CD4-positive, alpha-beta memory T cell (primary cell): Measurements from ENCODE around the gene CTNND2. TPM values are rescaled to one million over a fixed set of nuclear protein-coding genes. Genes with fewer than 3 reads are reported as not detected.
"Not testable (repeated sequence)": the region's sequence is repeated elsewhere in the genome, so short reads cannot be mapped to it uniquely, and the experiment has no call there.

Experiments
- CTCF ChIA-PET: fragments of 350-600 bp; sonication (Branson Sonifier 250); formaldehyde crosslinking; loops from one replicate; lab custom pipeline; 2021; ENCODE audit warnings: inconsistent platforms; ENCODE audit not compliant: partially characterized antibody; lab: Charles Lee
- POLR2A ChIA-PET: fragments of 350-600 bp; sonication (Branson Sonifier 250); formaldehyde crosslinking; loops from one replicate; lab custom pipeline; 2021; ENCODE audit not compliant: partially characterized antibody; lab: Charles Lee
- DNase-seq, 5 donors: peaks; one replicate each; pipeline versions ENCODE4 v3.0.0 to v3.0.0-alpha.2; 2020 to 2022; ENCODE audit warnings: mixed read lengths in 1 of 5
- H3K27ac ChIP-seq: one replicate; pipeline ENCODE4 v1.7.0; 2013; ENCODE audit warnings: low read depth, low read length
- H3K27me3 ChIP-seq: 2 replicates; pipeline ENCODE4 v1.7.0; 2013; ENCODE audit warnings: mild to moderate bottlenecking, low read length, moderate library complexity; ENCODE audit not compliant: insufficient read depth
- H3K36me3 ChIP-seq: 2 replicates; pipeline ENCODE4 v1.7.0; 2013; ENCODE audit warnings: mild to moderate bottlenecking, low read length, moderate library complexity; ENCODE audit not compliant: insufficient read depth
- H3K4me1 ChIP-seq: 2 replicates; pipeline ENCODE4 v1.7.0; 2013; ENCODE audit warnings: mild to moderate bottlenecking, low read length, moderate library complexity; ENCODE audit not compliant: insufficient read depth
- H3K4me3 ChIP-seq, 2 donors: one replicate each; pipeline ENCODE4 v1.7.0; 2013; ENCODE audit warnings: low read length in 2 of 2, mild to moderate bottlenecking in 1 of 2
- H3K9me3 ChIP-seq, 2 donors: one replicate each; pipeline ENCODE4 v1.7.0; 2013; ENCODE audit warnings: low read length in 2 of 2, control low read depth in 1 of 2; ENCODE audit not compliant: control insufficient read depth in 1 of 2
- H3K27ac Mint-ChIP-seq, 7 donors: one replicate each; pipeline ENCODE4 v1.8.0; 2020 to 2021; ENCODE audit warnings: mixed read lengths in 7 of 7, mild to moderate bottlenecking in 6 of 7, inconsistent platforms in 3 of 7, moderate library complexity in 3 of 7
- H3K27me3 Mint-ChIP-seq, 2 donors: one replicate each; pipeline ENCODE4 v1.8.0; 2020 to 2021; ENCODE audit warnings: mixed read lengths in 2 of 2
- H3K36me3 Mint-ChIP-seq, 2 donors: one replicate each; pipeline ENCODE4 v1.8.0; 2020 to 2021; ENCODE audit warnings: mixed read lengths in 2 of 2, inconsistent platforms in 1 of 2, mild to moderate bottlenecking in 1 of 2
- H3K4me1 Mint-ChIP-seq, 4 donors: one replicate each; pipeline ENCODE4 v1.8.0; 2020 to 2021; ENCODE audit warnings: mixed read lengths in 4 of 4, mild to moderate bottlenecking in 1 of 4
- H3K4me3 Mint-ChIP-seq, 8 donors: one replicate each; pipeline ENCODE4 v1.8.0; 2020 to 2021; ENCODE audit warnings: mixed read lengths in 8 of 8, mild to moderate bottlenecking in 7 of 8, moderate library complexity in 6 of 8, inconsistent platforms in 3 of 8
- H3K9me3 Mint-ChIP-seq, 8 donors: one replicate each; pipeline ENCODE4 v1.8.0; 2020 to 2021; ENCODE audit warnings: mixed read lengths in 8 of 8, mild to moderate bottlenecking in 5 of 8, inconsistent platforms in 3 of 8, moderate library complexity in 1 of 8
- intact Hi-C: fragments of 100-400 bp; cut with micrococcal nuclease; formaldehyde crosslinking; loops from one replicate; pipeline ENCODE4 v1.15.1; 2023
- polyA plus RNA-seq, 2 donors: library from polyadenylated mRNA; unstranded; fragments of 300-500 nt; fragmentation: Illumina TruSeq; gene quantifications; one replicate each; pipeline ENCODE4 v1.2.3, GENCODE V29; 2021
- total RNA-seq, 2 experiments: library from RNA; stranded (reverse); gene quantifications; one replicate each; pipeline ENCODE4 v1.2.3, GENCODE V29; 2021

Gene CTNND2
- total and polyA plus RNA-seq, 4 experiments from 2014 or later = 0.65 TPM; not detected in 3

DNA sequence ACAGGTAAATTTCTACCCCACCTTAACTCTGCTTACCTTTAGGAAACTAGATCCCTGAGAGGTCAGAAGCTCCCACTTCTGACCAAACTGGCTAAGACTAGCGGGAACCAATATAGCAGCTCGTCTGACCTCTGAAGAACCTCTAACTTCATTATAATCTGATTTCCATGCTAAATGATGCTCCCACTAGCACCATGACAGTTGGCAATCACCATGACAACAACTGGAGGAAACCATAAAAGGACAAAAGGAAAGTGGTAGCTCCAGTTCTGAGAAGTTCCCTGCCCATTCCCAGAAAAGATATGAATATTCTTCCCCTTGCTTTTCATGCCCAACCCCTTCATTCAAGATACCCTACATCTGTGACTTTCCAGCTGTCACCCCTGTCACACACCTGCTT is 483.3 kb downstream of the CTNND2 start:
- H3K27me3 ChIP-seq = no peaks in the 10 kb centered on the region
- H3K9me3 Mint-ChIP-seq = peaks cover 0 to 9% (median 6%) of the 10 kb centered on the region in 8 donors
- no peak overlapping the region for H3K4me3 ChIP-seq
- no peak overlapping the region for H3K4me3 Mint-ChIP-seq
- H3K27ac ChIP-seq = no peak overlapping the region
- intact Hi-C loops = no loop called here
- no peaks in the 10 kb centered on the region for H3K4me1 ChIP-seq
- H3K9me3 ChIP-seq = no peaks in the 10 kb centered on the region
- POLR2A ChIA-PET = no interaction called here
- peaks cover 0 to 2% of the 10 kb centered on the region in 2 donors for H3K27me3 Mint-ChIP-seq
- H3K4me1 Mint-ChIP-seq = no peaks in the 10 kb centered on the region
- no peaks in the 10 kb centered on the region for H3K36me3 ChIP-seq
- no peak for DNase-seq
- CTCF ChIA-PET = no interaction called here
- no peak overlapping the region for H3K27ac Mint-ChIP-seq
- no peaks in the 10 kb centered on the region for H3K36me3 Mint-ChIP-seq

DNA sequence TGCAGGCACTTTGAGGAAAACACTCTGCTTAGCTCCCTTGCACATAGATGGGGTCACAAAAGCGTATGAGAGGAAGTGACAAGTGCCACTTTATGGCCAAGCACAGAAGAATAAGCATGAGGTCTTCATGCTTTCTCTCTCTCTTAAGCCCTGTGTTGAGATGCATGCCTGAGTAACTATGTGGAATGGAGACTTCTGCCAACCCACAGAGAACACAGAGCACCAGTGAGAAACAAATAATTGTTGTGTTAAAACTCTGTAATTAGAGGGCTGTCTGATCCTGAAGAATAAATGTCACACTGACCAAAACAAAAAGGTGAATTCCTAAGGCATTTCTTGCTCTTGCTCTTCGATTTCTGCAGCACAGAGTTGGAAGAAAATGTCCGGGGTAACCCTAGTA is 488.5 kb downstream of the CTNND2 start:
- Mint-ChIP-seq H3K36me3 (no peaks in the 10 kb centered on the region), H3K4me3 (no peak overlapping the region), H3K27ac (no peak overlapping the region), H3K9me3 (peaks cover 2 to 16% (median 12%) of the 10 kb centered on the region in 8 donors), H3K27me3 (no peaks in the 10 kb centered on the region), H3K4me1 (no peaks in the 10 kb centered on the region)
- H3K27ac ChIP-seq = no peak overlapping the region
- peaks cover 0 to 5% of the 10 kb centered on the region in 2 donors for H3K9me3 ChIP-seq
- H3K27me3 ChIP-seq = no peaks in the 10 kb centered on the region
- intact Hi-C loops = no loop called here
- DNase-seq = no peak
- no peak overlapping the region for H3K4me3 ChIP-seq
- POLR2A ChIA-PET = no interaction called here
- H3K4me1 ChIP-seq = no peaks in the 10 kb centered on the region
- CTCF ChIA-PET = no interaction called here
- no peaks in the 10 kb centered on the region for H3K36me3 ChIP-seq

DNA sequence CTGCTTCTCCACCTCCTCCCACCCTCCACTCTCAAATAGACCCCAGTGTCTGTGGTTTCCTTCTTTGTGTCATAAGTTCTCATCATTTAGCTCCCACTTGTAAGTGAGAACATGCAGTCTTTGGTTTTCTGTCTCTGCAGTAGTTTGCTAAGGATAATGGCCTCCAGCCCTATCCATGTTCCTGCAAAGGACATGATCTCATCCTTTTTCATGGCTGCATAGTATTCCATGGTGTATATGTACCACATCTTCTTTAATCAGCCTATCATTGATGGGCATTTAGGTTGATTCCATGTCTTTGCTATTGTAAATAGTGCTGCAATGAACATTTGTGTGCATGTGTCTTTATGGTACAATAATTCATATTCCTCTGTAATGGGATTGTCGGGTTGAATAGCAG is 489.5 kb downstream of the CTNND2 start:
- H3K36me3 ChIP-seq, H3K4me3 Mint-ChIP-seq, H3K4me1 ChIP-seq, H3K27ac ChIP-seq, H3K36me3 Mint-ChIP-seq, CTCF ChIA-PET, intact Hi-C loops, H3K27ac Mint-ChIP-seq, POLR2A ChIA-PET, H3K4me1 Mint-ChIP-seq, H3K9me3 ChIP-seq, H3K4me3 ChIP-seq, DNase-seq, H3K27me3 Mint-ChIP-seq, H3K27me3 ChIP-seq: not testable (repeated sequence)
- H3K9me3 Mint-ChIP-seq = peaks cover 2 to 16% (median 11%) of the 10 kb centered on the region in 8 donors

- POLR2A ChIA-PET = no interaction called here
- H3K4me3 Mint-ChIP-seq = no peak overlapping the region
- Histone ChIP-seq H3K4me3 (no peak overlapping the region), H3K4me1 (no peaks in the 10 kb centered on the region), H3K27ac (no peak overlapping the region), H3K36me3 (no peaks in the 10 kb centered on the region), H3K9me3 (peaks cover 0 to 5% of the 10 kb centered on the region in 2 donors), H3K27me3 (no peaks in the 10 kb centered on the region)
- H3K36me3 Mint-ChIP-seq = no peaks in the 10 kb centered on the region
- no peak overlapping the region for H3K27ac Mint-ChIP-seq
- no peaks in the 10 kb centered on the region for H3K4me1 Mint-ChIP-seq
- H3K9me3 Mint-ChIP-seq = peaks cover 0 to 15% (median 8%) of the 10 kb centered on the region in 8 donors
- CTCF ChIA-PET = no interaction called here
- H3K27me3 Mint-ChIP-seq = no peaks in the 10 kb centered on the region
- DNase-seq = no peak
- intact Hi-C loops = no loop called here
These were observed 492.6 kb downstream of the CTNND2 start for GRCh38 chr5:11411621-11412020.

DNA sequence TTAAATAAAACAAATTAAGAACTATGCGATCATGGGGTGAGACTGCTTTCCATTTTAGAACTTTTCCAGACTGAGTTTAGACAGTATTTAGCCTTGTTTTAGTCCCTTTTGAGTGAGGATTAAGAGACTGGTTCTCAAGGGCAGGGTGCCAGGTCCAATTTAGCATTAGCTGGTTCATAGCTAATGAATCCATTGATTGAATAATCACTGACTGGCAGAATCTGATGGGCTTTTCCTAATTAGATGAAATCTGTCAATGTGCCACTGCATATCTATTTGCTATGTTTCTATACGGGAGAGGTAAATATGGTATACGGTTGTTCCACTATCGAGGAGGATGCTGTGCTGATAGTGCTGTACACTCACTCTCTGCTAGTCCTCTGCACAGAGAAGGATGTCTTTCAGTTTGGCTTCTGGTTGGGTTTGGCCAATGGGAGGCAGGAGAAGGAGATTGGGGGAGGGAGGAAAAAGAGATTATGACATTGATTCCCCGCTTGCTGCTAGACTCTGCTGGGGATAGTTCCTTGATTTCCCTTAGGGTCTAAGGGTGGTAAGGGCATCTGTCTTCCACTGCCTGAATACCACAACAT is 496.6 kb downstream of the CTNND2 start:
- no peak overlapping the region for H3K27ac ChIP-seq
- Mint-ChIP-seq H3K27me3 (peaks cover 0 to 1% of the 10 kb centered on the region in 2 donors), H3K36me3 (no peaks in the 10 kb centered on the region), H3K9me3 (no peaks in the 10 kb centered on the region), H3K4me3 (no peak overlapping the region), H3K4me1 (no peaks in the 10 kb centered on the region), H3K27ac (no peak overlapping the region)
- intact Hi-C loops = no loop called here
- H3K36me3 ChIP-seq = no peaks in the 10 kb centered on the region
- CTCF ChIA-PET = no interaction called here
- no peaks in the 10 kb centered on the region for H3K9me3 ChIP-seq
- H3K27me3 ChIP-seq = no peaks in the 10 kb centered on the region
- DNase-seq = no peak
- no peak overlapping the region for H3K4me3 ChIP-seq
- H3K4me1 ChIP-seq = no peaks in the 10 kb centered on the region
- POLR2A ChIA-PET = no interaction called here

- Histone ChIP-seq H3K27me3 (no peaks in the 10 kb centered on the region), H3K4me3 (no peak overlapping the region), H3K36me3 (no peaks in the 10 kb centered on the region), H3K27ac (no peak overlapping the region), H3K4me1 (no peaks in the 10 kb centered on the region), H3K9me3 (no peaks in the 10 kb centered on the region)
- Mint-ChIP-seq H3K4me3 (no peak overlapping the region), H3K36me3 (no peaks in the 10 kb centered on the region), H3K9me3 (no peaks in the 10 kb centered on the region), H3K27ac (no peak overlapping the region), H3K4me1 (no peaks in the 10 kb centered on the region), H3K27me3 (peaks cover 0 to 3% of the 10 kb centered on the region in 2 donors)
- ChIA-PET POLR2A (no interaction called here), CTCF (no interaction called here)
- intact Hi-C loops = no loop called here
- no peak for DNase-seq
These were observed 503.9 kb downstream of the CTNND2 start for GRCh38 chr5:11400316-11400715.

DNA sequence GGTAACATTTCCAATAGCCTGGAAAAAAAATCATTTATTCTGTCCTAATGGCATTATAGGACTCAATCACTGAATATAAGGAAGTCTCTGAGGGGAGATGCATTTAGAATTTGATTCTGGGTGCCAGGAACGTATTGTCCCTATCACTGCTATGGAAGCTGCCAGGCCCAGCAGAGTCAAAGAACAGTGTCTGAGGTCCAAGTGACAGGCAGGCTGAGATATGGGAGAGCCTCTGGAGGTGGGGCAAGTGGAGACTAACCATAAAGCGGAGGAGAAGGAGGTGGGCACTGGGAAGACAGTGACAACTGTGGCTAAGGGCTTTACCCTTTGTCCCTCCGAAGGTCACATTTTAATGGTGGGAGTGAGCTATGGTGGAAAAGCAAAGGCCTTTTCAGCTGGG is 505.5 kb downstream of the CTNND2 start:
- H3K4me3 ChIP-seq = no peak overlapping the region
- CTCF ChIA-PET = no interaction called here
- intact Hi-C loops = no loop called here
- no peaks in the 10 kb centered on the region for H3K4me1 ChIP-seq
- no peaks in the 10 kb centered on the region for H3K36me3 ChIP-seq
- Mint-ChIP-seq H3K36me3 (no peaks in the 10 kb centered on the region), H3K27ac (no peak overlapping the region), H3K9me3 (no peaks in the 10 kb centered on the region), H3K4me1 (no peaks in the 10 kb centered on the region), H3K27me3 (peaks cover 0 to 3% of the 10 kb centered on the region in 2 donors), H3K4me3 (no peak overlapping the region)
- no peak for DNase-seq
- no peaks in the 10 kb centered on the region for H3K27me3 ChIP-seq
- no peak overlapping the region for H3K27ac ChIP-seq
- POLR2A ChIA-PET = no interaction called here
- no peaks in the 10 kb centered on the region for H3K9me3 ChIP-seq

- CTCF ChIA-PET = no interaction called here
- no peak overlapping the region for H3K4me3 ChIP-seq
- intact Hi-C loops = no loop called here
These were observed 506.7 kb downstream of the CTNND2 start for GRCh38 chr5:11397549-11397948.

More at GRCh38 chr5:11397549-11397948, 506.7 kb downstream of the CTNND2 start:
- H3K4me1 Mint-ChIP-seq = no peaks in the 10 kb centered on the region
- peaks cover 0 to 4% of the 10 kb centered on the region in 2 donors for H3K27me3 Mint-ChIP-seq
- Histone ChIP-seq H3K9me3 (no peaks in the 10 kb centered on the region), H3K4me1 (no peaks in the 10 kb centered on the region), H3K27me3 (no peaks in the 10 kb centered on the region), H3K36me3 (no peaks in the 10 kb centered on the region), H3K27ac (no peak overlapping the region)
- no peak for DNase-seq
- no peaks in the 10 kb centered on the region for H3K36me3 Mint-ChIP-seq
- POLR2A ChIA-PET = no interaction called here
- no peak overlapping the region for H3K27ac Mint-ChIP-seq
- no peaks in the 10 kb centered on the region for H3K9me3 Mint-ChIP-seq
- H3K4me3 Mint-ChIP-seq = no peak overlapping the region
